Measurements from ENCODE around the gene SMARCC2. TPM values are rescaled to one million over a fixed set of nuclear protein-coding genes. Genes with fewer than 3 reads are reported as not detected.
"Not testable (repeated sequence)": the region's sequence is repeated elsewhere in the genome, so short reads cannot be mapped to it uniquely, and the experiment has no call there.

Gene SMARCC2
- total RNA-seq, 1 donor from 2014 or later: 44.4 TPM

DNA sequence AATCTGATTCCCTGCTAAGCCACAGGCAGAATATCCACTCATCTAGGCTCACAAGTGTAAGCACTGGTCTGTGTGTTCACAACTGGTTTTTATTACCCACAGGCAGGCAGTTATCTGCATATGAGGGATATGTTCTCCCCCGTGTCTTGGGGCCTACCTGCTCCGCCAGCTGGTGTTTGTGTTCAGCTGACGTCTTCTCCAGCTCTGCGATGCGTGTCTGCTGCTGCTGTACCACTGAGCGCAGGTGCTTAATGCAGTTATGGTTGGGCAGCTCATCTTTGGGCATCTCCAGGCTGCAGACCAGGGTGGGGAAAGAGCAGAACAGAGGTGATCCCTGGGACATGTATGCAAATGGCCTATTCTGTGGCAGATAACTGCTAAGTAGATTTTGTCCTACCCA is 18.7 kb upstream of the SMARCC2 start:
- ATAC-seq: peak; percentile 33

GRCh38 chr12:56206452-56207166 is 17.3 kb upstream of the SMARCC2 start:
- ATAC-seq: peak; percentile 55

DNA sequence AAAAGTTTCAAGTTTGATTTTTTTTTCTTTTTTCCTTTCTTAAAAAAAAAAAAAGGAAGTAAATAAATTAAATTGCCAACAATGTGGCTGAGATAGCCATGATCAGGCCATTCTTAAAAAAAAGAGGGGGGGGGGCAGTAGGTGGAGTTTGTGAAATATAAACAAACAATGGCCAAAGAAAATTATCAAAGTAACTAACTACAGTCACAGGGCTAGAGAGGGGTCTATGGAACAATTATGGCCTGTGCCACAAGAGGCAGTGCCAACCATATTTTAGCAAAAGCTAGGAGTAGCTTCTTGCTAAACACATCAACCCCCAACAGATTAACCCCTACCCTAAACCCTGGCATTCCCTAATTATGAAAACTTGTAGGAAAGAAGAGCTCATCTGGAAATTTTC is 16.2 kb upstream of the SMARCC2 start:
- no peak for ATAC-seq

DNA sequence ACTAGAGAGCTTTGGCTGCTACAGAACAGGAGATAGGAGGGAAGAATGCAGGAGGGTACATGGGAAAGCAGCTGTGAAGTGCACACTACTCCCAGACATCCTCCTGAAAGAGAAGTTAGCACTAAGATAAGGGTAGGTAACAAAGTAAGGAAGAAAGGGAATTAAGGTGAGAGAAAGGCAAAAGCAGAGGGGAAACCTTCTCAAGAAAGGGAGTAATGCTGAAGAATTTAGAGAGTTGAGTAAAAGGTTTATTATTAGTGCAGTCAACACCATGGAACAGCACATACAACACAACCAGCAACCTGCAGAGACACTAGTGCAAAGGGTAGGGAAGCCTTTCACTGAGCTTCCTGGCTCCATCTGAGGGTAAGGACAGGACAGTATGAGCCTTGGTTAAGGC is 15.0 kb upstream of the SMARCC2 start:
- ATAC-seq: no peak

DNA sequence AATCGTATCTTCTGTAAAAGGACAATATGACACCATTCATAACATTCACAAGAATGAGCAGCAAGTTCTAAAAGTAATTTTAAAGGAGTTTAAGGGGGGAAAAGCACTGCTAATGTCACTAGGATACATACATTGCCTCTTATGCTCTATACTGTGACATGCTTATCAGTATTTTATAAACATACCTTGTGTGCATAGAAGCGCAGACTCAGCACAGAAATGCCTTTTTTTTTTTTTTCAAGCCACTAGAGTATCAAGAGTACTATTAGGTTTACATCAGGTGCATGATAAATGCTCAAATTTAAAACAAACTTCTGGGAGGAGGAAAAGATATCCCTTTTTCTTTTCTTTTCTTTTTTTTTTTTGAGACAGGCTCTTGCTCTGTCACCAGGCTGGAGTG is 13.6 kb upstream of the SMARCC2 start:
- no peak for ATAC-seq

DNA sequence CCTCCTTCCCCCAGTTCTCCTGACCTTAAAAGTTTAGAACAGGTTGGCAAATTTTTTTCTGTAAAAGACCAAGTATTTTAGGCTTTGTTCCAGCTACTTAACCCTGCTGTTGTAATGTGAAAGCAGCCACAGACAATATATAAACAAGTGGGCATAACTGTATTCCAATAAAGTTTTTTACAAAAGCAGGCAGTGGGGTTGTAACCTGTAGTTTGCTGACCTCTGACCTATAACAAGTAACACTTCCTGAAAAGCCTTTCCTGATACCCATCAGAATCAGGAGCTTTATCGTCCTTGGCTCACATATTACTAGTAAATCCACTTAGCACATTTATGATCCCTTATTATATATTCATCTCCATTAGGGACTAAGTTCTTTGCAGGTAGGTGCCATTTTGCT is 13.1 kb upstream of the SMARCC2 start:
- no peak for ATAC-seq

DNA sequence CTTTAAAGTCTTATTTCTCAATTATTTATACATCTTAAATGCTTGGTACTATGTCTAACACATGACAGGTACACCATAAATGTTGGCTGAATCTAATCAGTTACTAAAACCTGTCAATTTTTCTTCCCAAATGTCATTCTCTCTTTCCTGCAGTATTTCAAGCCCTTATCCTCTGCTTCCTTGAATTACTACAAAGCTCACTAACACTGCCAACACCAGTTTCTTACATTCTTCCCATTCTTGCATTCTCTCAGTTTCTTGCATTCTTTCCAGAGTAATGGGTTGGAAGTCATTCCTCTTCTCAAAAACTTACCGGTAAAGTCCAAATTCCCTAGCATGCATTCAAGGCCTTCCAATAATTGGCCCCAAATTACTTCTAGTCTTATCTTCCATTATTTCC is 9.6 kb upstream of the SMARCC2 start:
- no peak for ATAC-seq

DNA sequence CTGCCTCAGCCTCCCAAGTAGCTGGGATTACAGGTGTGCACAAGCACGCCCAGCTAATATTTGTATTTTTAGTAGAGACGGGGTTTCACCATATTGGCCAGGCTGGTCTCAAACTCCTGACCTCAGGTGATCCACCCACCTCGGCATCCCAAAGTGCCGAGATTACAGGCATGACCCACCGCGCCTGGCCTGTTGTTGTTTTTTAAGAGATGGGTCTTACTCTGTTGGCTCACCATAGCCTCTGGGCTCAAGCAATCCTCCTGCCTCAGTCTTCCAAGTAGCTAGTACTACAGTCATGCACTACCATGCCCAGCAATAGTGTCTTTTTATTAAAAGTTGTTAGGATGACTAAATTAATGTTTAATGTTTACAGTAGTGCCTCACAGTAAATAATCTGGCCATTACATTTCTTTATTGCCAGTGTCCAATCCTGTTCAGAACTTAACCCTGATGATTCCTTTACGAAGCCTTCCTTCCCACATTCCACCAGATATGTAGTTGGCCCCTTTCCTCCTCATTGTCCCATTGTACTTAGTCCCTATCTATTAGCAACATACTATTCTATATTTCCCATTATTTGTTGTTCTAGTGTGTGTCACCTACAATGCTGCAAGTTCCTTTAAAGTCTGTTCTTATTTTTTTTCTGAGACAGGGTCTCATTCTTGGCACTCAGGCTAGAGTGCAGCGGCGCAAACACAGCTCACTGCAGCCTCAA is 8.8 kb upstream of the SMARCC2 start:
- no peak for ATAC-seq

- ATAC-seq: not testable (repeated sequence)
These were observed 7.7 kb upstream of the SMARCC2 start for GRCh38 chr12:56196818-56197550.

GRCh38 chr12:56193025-56193578 is 3.8 kb upstream of the SMARCC2 start:
- peak; percentile 30 for ATAC-seq

- ATAC-seq: no peak
These were observed 3.3 kb upstream of the SMARCC2 start for GRCh38 chr12:56192582-56192981.

- no peak for ATAC-seq
These were observed 1.4 kb upstream of the SMARCC2 start for GRCh38 chr12:56190695-56191155.

GRCh38 chr12:56189918-56190694 is 823 bp upstream of the SMARCC2 start:
- peak; percentile 59 for ATAC-seq

GRCh38 chr12:56188778-56189098 is 545 bp downstream of the SMARCC2 start:
- ATAC-seq: peak; percentile 5

GRCh38 chr12:56188131-56188777 is 1.0 kb downstream of the SMARCC2 start:
- ATAC-seq: no peak

DNA sequence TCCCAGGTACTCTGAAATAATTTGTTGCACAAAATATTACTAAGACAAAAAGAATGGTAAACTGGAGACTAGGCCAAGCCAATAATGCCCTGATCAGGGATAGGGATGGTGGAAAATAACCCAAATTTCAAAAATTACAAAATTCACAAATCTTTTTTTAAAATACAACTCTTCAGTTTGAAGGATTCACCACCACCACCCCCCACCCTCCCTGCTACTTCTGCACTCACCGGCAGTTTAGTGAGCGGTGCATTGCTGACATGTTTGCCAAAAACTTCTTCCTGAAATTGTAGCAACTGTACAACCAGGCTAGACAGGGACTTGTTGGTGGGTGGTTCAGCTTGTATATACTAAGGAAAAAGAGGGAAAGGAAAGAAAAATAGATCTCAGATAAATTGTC is 2.3 kb downstream of the SMARCC2 start:
- no peak for ATAC-seq

GRCh38 chr12:56178347-56178746 is 10.9 kb downstream of the SMARCC2 start:
- no peak for ATAC-seq

DNA sequence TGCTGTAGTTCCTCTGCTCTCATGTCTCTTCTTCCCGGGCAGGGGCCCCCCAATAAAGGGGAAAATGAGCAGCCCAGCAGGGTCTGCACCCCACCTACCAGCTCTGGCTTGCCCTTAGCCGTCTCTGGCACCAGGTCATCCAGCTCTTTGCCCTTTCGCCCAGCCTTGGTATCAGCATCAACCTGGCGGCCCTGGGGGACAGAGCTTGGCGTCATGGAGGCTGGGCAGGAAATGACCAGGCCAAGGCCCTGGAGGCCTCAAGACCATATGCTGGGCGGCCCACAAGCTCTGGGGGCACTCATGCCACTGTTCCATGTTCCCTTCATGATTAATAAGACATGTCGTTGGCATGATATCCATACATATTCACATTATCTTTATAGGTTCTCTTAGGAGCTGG is 16.4 kb downstream of the SMARCC2 start:
- no peak for ATAC-seq

GRCh38 chr12:56169229-56169759 is 20.0 kb downstream of the SMARCC2 start:
- ATAC-seq: no peak

- ATAC-seq: no peak
These were observed 23.9 kb downstream of the SMARCC2 start for GRCh38 chr12:56165369-56165768.

DNA sequence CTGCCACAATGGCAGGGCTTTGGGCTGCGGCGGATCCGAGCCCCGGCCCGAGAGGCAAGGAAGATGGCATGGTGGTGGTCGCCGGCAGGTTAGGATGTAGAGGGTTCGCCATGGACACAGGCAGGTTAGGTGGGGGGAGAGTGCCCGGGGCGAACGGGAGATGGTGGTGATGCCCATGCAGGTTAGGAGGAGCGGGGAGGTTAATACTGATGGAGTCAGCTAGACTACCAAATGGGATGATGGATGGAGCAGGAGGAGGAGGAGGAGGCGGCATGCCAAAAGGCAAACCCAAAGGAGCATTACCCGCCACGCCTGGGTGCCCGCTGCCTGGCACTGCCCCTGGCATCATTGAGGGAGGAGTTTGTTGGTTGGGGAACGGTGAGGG is 24.9 kb downstream of the SMARCC2 start:
- peak; percentile 1 for ATAC-seq
